ENCODE results near the gene LCE3E. TPM values are rescaled to one million over a fixed set of nuclear protein-coding genes. Genes with fewer than 3 reads are reported as not detected.

The LCE3E gene
- total RNA-seq, 1 donor from 2014 or later: not detected

- Histone ChIP-seq H3K27me3 (ENCODE audit: low read depth) (peaks cover 52% of the 10 kb centered on the region), H3K9me3 (no peaks in the 10 kb centered on the region), H3K36me3 (no peaks in the 10 kb centered on the region), H3K4me1 (peaks cover 9% of the 10 kb centered on the region), H3K4me3 (no peak overlapping the region), H3K27ac (no peak overlapping the region)
- intact Hi-C loops (cut with DNase I): no loop called here
- ATAC-seq (no peak), DNase-seq (no peak)
- TF ChIP-seq, protein P1, sequence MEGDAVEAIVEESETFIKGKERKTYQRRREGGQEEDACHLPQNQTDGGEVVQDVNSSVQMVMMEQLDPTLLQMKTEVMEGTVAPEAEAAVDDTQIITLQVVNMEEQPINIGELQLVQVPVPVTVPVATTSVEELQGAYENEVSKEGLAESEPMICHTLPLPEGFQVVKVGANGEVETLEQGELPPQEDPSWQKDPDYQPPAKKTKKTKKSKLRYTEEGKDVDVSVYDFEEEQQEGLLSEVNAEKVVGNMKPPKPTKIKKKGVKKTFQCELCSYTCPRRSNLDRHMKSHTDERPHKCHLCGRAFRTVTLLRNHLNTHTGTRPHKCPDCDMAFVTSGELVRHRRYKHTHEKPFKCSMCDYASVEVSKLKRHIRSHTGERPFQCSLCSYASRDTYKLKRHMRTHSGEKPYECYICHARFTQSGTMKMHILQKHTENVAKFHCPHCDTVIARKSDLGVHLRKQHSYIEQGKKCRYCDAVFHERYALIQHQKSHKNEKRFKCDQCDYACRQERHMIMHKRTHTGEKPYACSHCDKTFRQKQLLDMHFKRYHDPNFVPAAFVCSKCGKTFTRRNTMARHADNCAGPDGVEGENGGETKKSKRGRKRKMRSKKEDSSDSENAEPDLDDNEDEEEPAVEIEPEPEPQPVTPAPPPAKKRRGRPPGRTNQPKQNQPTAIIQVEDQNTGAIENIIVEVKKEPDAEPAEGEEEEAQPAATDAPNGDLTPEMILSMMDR (IDR thresholded peaks at IDR 0.05): no peak
These were observed 50.5 kb downstream of the LCE3E start for GRCh38 chr1:152516082-152516481.

Other genes with a start within 250 kb of the LCE3E start
- gene FLG, start 241.5 kb downstream of the LCE3E start, total RNA-seq: not detected
- gene FLG2, start 206.8 kb downstream of the LCE3E start, total RNA-seq: not detected
- gene CRNN, start 152.5 kb downstream of the LCE3E start, total RNA-seq: not detected
- not detected for gene LCE5A, start 56.0 kb downstream of the LCE3E start, total RNA-seq
- not detected for gene CRCT1, start 52.3 kb downstream of the LCE3E start, total RNA-seq
- not detected for gene LCE3D, start 13.7 kb upstream of the LCE3E start, total RNA-seq
- not detected for gene LCE3C, start 33.5 kb upstream of the LCE3E start, total RNA-seq
- gene LCE3B, start 47.0 kb upstream of the LCE3E start, total RNA-seq: not detected
- gene LCE3A, start 56.3 kb upstream of the LCE3E start, total RNA-seq: not detected
- gene LCE2D, start 96.6 kb upstream of the LCE3E start, total RNA-seq: not detected
- gene LCE2C, start 108.5 kb upstream of the LCE3E start, total RNA-seq: not detected
- gene LCE2B, start 119.3 kb upstream of the LCE3E start, total RNA-seq: not detected
- not detected for gene LCE2A, start 131.6 kb upstream of the LCE3E start, total RNA-seq
- not detected for gene LCE4A, start 141.4 kb upstream of the LCE3E start, total RNA-seq
- gene KPRP, start 191.2 kb upstream of the LCE3E start, total RNA-seq: not detected
- gene LCE1F, start 208.4 kb upstream of the LCE3E start, total RNA-seq: not detected
- gene LCE1E, start 219.5 kb upstream of the LCE3E start, total RNA-seq: not detected
- gene LCE1D, start 229.9 kb upstream of the LCE3E start, total RNA-seq: not detected
- not detected for gene LCE1C, start 239.9 kb upstream of the LCE3E start, total RNA-seq
- gene LCE1B, start 245.2 kb upstream of the LCE3E start, total RNA-seq: not detected